DND-41 (cell line): ENCODE measurements around the gene OR2F2.

Experiments used
- ATAC-seq: fragments of 200-7000 bp; cut with Tn5 transposase; 3 replicates; pipeline ENCODE4 v1.9.1; 2021; ENCODE audit warnings: low read depth; ENCODE audit not compliant: insufficient read depth
- DNase-seq: peaks from one replicate; pipeline ENCODE4 v3.0.0-alpha.2; 2020
- H2AFZ ChIP-seq: 2 replicates; pipeline ENCODE4 v1.6.0; 2012; ENCODE audit warnings: low read depth, low read length
- H3K27ac ChIP-seq: 2 replicates; pipeline ENCODE4 v1.5.1; 2012; ENCODE audit warnings: low read length, inconsistent platforms
- H3K27me3 ChIP-seq: fragments of 200-600 bp; sonication (generic); 2 replicates; pipeline ENCODE4 v1.6.0; 2012; ENCODE audit warnings: low read length, mild to moderate bottlenecking, inconsistent platforms; ENCODE audit not compliant: insufficient read depth, poor library complexity
- H3K36me3 ChIP-seq: 2 replicates; pipeline ENCODE4 v1.5.1; 2012; ENCODE audit warnings: low read length, inconsistent platforms; ENCODE audit not compliant: insufficient read depth
- H3K4me1 ChIP-seq: 2 replicates; pipeline ENCODE4 v1.5.1; 2012; ENCODE audit warnings: mild to moderate bottlenecking, low read length; ENCODE audit not compliant: insufficient read depth
- H3K4me2 ChIP-seq: 2 replicates; pipeline ENCODE4 v1.6.0; 2012; ENCODE audit warnings: mild to moderate bottlenecking, moderate library complexity, low read length, inconsistent platforms; ENCODE audit not compliant: insufficient read depth
- H3K4me3 ChIP-seq, 2 experiments: fragments of 200-600 bp in 1 of 2; shearing (Covaris generic) in 1 of 2; 2 replicates each; pipeline ENCODE4 v1.5.1; 2012 to 2016; ENCODE audit warnings: inconsistent platforms in 2 of 2, low read length in 2 of 2, mild to moderate bottlenecking in 2 of 2, low read depth in 1 of 2, moderate library complexity in 1 of 2
- H3K79me2 ChIP-seq: 2 replicates; pipeline ENCODE4 v1.6.0; 2012; ENCODE audit warnings: low read length, inconsistent platforms; ENCODE audit not compliant: insufficient read depth
- H3K9ac ChIP-seq: 2 replicates; pipeline ENCODE4 v1.6.0; 2012; ENCODE audit warnings: low read depth, mild to moderate bottlenecking, inconsistent platforms, low read length, moderate library complexity
- H3K9me3 ChIP-seq: 2 replicates; pipeline ENCODE4 v1.5.1; 2012; ENCODE audit warnings: low read length, moderate library complexity, mild to moderate bottlenecking, inconsistent platforms; ENCODE audit not compliant: insufficient read depth, severe bottlenecking
- H4K20me1 ChIP-seq: 2 replicates; pipeline ENCODE4 v1.6.0; 2012; ENCODE audit warnings: low read length; ENCODE audit not compliant: insufficient read depth
- EZH2 ChIP-seq: IDR thresholded peaks from 3 replicates; pipeline ENCODE4 v1.6.1; 2012; ENCODE audit warnings: borderline replicate concordance, low read depth, mild to moderate bottlenecking, moderate library complexity, low read length, inconsistent platforms; ENCODE audit not compliant: severe bottlenecking
- TF ChIP-seq, protein P1 (sequence below): IDR thresholded peaks from 2 replicates; pipeline ENCODE4 v1.5.1; 2012; ENCODE audit warnings: borderline replicate concordance, low read length, moderate library complexity, mild to moderate bottlenecking; ENCODE audit not compliant: poor library complexity, severe bottlenecking; ENCODE audit errors: extremely low read depth

Gene OR2F2

DNA sequence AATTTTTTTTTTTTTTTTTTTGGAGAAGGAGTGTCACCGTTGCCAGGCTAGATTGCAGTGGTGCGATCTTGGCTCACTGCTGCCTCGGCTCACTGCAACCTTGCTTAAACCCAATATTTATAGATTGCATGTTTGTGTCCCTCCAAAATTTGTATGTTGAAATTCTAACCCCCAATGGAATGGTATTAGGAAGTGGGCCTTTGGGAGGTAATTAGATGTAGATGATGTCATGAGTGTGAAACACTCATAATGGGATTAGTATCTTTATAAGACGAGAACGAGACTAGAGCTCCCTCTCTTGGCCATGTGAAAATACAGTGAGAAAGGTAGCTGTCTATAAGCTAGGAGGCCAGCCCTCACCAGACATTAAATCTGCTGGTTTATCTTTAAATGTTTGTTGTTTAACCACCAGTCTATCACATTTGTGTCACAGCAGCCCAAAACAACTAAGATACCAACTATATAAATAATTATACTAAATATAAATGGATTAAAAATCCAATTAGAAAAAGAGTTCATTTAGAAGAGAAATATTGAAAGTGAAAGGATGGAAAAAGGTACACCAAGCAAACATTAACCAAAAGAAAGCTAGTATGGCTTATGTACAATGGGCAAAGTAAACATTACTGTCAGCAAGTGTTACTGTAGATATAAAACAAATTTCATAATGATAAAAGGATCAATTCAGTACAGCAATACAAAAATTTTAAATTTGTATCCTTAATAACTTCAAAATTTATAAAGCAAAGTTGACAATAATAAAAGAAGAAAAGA is 42.3 kb upstream of the OR2F2 start:
- Histone ChIP-seq H3K4me2 (no peak overlapping the region), H3K36me3 (peaks cover 21% of the 10 kb centered on the region; the same call in 1 of the 2 replicates), H3K27me3 (no peaks in the 10 kb centered on the region), H3K9ac (no peak overlapping the region), H3K9me3 (peaks cover 30% of the 10 kb centered on the region), H3K27ac (no peak overlapping the region), H4K20me1 (no peaks in the 10 kb centered on the region; the same call in 1 of the 2 replicates), H2AFZ (no peak overlapping the region), H3K79me2 (peaks cover 90% of the 10 kb centered on the region), H3K4me1 (0 out of 2 replicates have a peak, but pooled peaks cover under 1% of the 10 kb centered on the region), H3K4me3 (no peak overlapping the region)
- TF ChIP-seq, protein P1, sequence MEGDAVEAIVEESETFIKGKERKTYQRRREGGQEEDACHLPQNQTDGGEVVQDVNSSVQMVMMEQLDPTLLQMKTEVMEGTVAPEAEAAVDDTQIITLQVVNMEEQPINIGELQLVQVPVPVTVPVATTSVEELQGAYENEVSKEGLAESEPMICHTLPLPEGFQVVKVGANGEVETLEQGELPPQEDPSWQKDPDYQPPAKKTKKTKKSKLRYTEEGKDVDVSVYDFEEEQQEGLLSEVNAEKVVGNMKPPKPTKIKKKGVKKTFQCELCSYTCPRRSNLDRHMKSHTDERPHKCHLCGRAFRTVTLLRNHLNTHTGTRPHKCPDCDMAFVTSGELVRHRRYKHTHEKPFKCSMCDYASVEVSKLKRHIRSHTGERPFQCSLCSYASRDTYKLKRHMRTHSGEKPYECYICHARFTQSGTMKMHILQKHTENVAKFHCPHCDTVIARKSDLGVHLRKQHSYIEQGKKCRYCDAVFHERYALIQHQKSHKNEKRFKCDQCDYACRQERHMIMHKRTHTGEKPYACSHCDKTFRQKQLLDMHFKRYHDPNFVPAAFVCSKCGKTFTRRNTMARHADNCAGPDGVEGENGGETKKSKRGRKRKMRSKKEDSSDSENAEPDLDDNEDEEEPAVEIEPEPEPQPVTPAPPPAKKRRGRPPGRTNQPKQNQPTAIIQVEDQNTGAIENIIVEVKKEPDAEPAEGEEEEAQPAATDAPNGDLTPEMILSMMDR, result peak; percentile 16
- no peak for TF ChIP-seq EZH2
- ATAC-seq, result no peak
- no peak for DNase-seq

DNA sequence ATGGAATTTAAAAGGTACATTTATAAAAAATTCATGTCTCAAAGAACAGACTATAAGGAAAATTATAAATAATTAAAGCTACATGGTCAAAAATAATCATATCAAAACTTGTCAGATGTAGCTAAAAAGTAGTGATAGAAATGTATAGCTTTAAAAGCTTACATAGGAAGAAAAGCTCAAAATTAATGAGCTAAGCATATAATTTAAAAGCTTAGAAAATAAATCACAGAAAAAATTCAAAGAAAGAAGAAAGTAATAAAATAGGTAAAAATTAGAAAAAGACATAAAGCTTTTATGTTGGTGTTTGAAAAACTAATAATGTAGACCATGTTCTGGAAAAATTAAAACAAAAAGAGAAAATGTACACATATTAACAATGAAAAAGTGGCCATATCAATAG is 38.4 kb upstream of the OR2F2 start:
- Histone ChIP-seq H4K20me1 (peaks cover 12% of the 10 kb centered on the region; the same call in 1 of the 2 replicates), H2AFZ (no peak overlapping the region), H3K79me2 (peaks cover 93% of the 10 kb centered on the region), H3K4me3 (no peak overlapping the region), H3K4me2 (no peak overlapping the region), H3K4me1 (peaks cover 23% of the 10 kb centered on the region), H3K27ac (no peak overlapping the region), H3K9me3 (peaks cover 16% of the 10 kb centered on the region), H3K36me3 (peaks cover 9% of the 10 kb centered on the region; the same call in 1 of the 2 replicates), H3K27me3 (no peaks in the 10 kb centered on the region), H3K9ac (no peak overlapping the region)
- no peak for ATAC-seq
- no peak for TF ChIP-seq EZH2
- TF ChIP-seq, protein P1, result no peak
- no peak for DNase-seq

DNA sequence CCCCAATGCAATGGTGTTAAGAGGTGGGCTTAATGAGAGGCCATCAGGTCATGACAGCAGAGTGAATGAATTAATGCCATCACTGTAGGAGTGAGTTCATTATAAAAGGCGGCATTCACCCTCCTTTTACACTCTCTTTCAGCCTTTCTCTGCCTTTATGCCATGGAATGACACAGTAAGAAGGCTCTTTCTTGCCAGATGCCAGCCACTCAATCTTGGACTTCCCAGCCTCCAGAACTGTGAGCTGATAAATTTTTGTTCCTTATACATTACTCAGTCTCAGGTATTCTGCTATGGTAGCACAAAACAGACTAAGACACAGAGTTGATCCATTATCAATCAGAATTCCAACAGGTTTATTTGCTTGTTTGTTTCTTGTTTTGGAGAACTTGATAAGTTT is 36.2 kb upstream of the OR2F2 start:
- peaks cover 78% of the 10 kb centered on the region for H3K79me2 ChIP-seq
- H3K4me3 ChIP-seq, result no peak overlapping the region
- no peaks in the 10 kb centered on the region for H3K36me3 ChIP-seq
- no peak overlapping the region for H3K9ac ChIP-seq
- H3K27me3 ChIP-seq, result no peaks in the 10 kb centered on the region
- DNase-seq (no peak), ATAC-seq (no peak)
- H3K4me1 ChIP-seq, result peaks cover 27% of the 10 kb centered on the region
- H3K4me2 ChIP-seq, result peak overlapping the region; percentile 77; the same call in 1 of the 2 replicates
- TF ChIP-seq EZH2, result no peak
- TF ChIP-seq, protein P1, result no peak
- H2AFZ ChIP-seq, result no peak overlapping the region
- H3K27ac ChIP-seq, result no peak overlapping the region
- H4K20me1 ChIP-seq, result peaks cover 12% of the 10 kb centered on the region; the same call in 1 of the 2 replicates
- H3K9me3 ChIP-seq, result peaks cover 4% of the 10 kb centered on the region
